HG02970 (cell line): ENCODE measurements around the gene GAL3ST2.

Source experiments
- ATAC-seq: cut with Tn5 transposase; IDR thresholded peaks from one replicate; pipeline ENCODE4 v1.9.1; 2021; ENCODE audit warnings: mild to moderate bottlenecking, moderate library complexity, moderate number of reproducible peaks; ENCODE audit not compliant: unreplicated experiment, low FRiP score

GAL3ST2 gene

GRCh38 chr2:241836292-241836691 lies 59.7 kb downstream of the GAL3ST2 start:
- no peak for ATAC-seq

DNA sequence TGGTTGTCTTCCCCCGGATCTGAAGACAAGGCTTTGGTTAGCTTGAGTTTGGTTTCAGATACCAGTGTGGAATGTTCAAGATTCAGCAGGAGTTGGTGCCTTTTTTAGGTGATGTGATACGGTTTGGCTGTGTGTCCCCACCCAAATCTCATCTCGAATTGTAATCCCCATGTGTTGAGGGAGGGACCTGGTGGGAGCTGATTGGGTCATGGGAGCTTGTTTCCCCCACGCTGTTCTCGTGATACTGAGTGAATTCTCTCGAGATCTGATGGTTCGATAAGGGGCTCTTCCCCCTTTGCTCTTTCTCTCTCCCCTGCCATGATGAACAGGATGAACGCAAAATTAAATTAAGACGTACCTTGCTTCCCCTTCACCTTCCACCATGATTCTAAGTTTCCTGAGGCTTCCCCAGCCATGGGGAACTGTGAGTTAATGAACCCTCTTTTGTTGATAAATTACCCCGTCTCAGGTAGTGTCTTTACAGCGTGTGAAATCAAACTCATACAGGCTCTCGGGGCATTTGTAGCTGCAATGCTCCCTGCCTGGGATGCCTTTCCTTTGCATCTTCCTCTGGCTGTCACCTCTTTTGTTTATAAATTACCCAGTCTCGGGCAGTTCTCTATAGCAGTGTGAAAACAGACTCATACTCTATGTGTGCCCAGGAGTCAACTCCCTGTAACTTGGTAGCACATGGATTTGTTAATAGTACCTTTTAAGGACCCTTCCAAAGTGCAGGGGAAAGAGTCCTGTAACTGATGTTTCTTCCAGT lies 60.8 kb downstream of the GAL3ST2 start:
- no peak for ATAC-seq

- no peak for ATAC-seq
Measured at GRCh38 chr2:241841181-241842066, 64.8 kb downstream of the GAL3ST2 start.

DNA sequence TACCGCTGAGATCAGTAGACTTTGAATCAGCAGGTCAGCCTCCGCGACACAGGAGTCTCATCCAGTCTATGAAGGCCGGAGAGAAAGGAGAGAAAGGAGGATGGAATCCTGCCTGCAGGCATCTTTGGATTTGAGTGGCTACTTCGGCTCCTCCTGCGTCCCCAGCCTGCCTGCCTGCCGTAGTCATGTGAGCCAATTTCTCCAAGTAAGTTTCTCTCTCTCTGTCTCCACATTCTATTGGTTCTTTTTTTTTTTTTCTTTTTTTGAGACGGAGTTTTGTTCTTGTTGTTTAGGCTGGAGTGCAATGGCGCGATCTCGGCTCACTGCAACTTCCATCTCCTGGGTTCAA lies 65.4 kb downstream of the GAL3ST2 start:
- ATAC-seq = no peak

DNA sequence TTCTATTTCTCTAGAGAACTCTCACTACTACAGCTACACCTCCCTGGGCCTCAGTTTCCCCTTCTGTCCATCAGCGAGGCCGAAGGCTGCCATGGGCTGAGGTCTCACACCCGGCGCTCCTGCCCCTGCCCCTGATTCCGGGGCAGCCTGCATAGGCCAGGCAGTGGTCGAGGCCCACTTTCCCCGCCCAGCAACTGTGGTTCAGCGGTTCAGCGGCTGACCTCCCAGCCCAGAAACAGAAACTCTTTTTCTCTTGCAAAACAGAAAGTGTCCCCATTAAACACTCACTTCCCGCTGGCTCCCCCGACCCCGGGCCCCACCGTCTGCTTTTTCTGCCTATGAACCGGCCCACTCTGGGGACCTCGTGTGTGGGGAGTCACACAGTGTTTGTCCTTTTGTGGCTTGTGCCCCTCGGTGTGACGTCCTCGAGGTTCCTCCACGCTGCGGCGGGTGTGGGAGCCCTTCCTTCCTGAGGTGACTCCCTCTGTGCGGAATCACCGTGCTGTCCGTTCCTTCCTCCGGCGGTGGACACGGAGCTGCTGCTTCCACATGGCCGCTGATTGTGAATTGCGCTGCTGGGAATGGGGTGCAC lies 66.1 kb downstream of the GAL3ST2 start:
- ATAC-seq = peak; percentile 43

GRCh38 chr2:241843321-241844065 lies 66.9 kb downstream of the GAL3ST2 start:
- no peak for ATAC-seq

- peak; percentile 65 for ATAC-seq
Measured at GRCh38 chr2:241844066-241844728, 67.6 kb downstream of the GAL3ST2 start.

GRCh38 chr2:241844831-241845578 lies 68.4 kb downstream of the GAL3ST2 start:
- ATAC-seq = no peak

DNA sequence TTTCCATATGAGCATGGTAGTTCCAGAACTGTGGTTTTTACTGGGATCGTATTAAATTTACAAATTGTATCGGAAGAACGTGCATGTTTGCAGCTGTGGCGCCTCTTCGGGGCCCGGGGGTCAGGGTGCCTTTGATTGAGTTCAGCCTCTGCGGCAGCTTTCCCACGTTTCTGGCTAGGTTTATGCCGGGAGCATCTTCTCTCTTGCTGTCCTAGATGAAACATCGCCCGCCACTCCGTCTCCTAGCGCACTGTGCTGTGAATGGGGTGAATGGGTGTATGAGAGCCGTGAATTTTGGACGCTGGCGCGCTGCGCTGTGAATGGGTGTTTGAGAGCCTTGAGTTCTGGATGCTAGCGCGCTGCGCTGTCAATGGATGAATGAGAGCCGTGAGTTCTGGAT lies 69.8 kb downstream of the GAL3ST2 start:
- no peak for ATAC-seq

GRCh38 chr2:241848761-241849615 lies 72.4 kb downstream of the GAL3ST2 start:
- no peak for ATAC-seq

GRCh38 chr2:241849616-241850543 lies 73.3 kb downstream of the GAL3ST2 start:
- no peak for ATAC-seq

DNA sequence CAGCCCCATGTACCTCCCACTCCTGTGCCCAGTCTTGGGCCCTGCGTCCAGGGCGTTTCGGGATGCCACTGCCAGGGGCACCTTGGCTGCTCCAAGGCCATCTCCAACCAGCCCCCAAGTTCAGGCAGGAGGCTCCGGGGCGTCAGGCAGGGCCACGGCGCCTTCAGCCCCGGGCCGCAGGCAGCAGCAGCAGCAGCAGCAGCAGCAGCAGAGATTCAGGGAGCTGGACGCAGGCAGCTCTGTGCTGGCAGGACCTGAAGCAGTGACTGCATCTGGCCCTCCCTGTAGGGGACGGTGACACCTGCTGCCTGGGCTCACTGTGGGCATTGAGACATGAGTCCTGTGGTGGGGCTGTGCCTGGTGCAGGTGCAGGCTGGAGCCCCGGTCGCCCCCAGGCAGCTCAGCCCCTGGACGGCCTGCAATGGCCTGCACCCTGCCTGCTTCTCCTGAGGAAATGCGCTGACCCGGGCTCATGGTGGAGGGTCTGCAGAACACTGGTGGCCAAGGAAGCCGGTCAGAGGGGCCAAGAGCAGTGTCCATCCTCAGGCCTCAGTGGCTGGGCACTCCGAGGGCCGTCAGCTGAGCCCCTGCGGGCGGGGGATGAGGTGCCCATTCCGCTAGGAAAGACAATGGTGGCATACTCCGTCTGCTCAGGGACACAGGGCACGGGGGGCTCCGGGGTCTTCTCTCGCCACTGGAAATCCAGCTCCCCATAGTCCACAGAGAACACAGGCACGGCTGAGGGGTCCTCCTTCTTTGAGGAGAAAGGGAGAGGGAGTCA lies 74.1 kb downstream of the GAL3ST2 start:
- no peak for ATAC-seq

DNA sequence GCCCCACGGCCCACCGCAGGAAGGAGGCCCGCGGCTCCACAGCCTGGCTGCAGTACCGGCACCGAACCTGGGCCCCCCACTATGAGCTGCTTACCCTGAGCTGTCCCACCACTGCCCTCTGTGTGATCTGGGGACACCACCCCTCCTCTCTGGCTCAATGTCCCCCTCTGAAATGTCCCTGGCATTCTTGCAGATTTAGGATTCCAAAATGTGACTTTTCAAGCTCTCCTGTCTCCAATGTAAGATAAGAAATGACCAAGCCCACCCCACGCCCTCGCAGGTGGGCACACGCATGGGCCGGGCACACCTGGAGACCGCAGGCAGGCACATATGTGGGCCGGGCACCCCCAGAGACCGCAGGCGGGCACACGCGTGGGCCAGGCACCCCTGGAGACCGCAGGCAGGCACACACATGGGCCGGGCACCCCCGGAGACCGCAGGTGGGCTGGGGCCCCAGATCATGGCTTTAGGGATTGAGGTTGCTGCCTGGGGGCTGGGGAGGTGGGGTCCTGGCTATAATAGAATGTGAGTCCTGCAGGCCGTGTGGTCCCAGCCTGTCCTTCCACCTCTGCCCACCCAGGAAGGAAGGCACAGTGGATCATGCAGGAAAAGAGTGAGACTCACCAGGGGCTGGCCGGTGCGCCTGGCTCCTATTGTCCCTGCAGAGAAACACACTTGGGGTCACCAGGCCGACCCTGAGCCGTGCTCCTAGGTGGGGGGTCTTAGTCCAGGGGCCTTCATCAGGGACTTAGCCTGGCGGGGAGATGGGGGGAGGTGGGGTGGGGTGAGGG lies 74.9 kb downstream of the GAL3ST2 start:
- ATAC-seq = no peak

- no peak for ATAC-seq
Measured at GRCh38 chr2:241852116-241852980, 75.7 kb downstream of the GAL3ST2 start.
